DND-41 (cell line): ENCODE measurements around the gene HLCS.
"Not testable (repeated sequence)": the region's sequence is repeated elsewhere in the genome, so short reads cannot be mapped to it uniquely, and the experiment has no call there.

Source experiments
- EZH2 ChIP-seq: IDR thresholded peaks from 3 replicates; pipeline ENCODE4 v1.6.1; 2012; ENCODE audit warnings: borderline replicate concordance, low read depth, mild to moderate bottlenecking, moderate library complexity, low read length, inconsistent platforms; ENCODE audit not compliant: severe bottlenecking
- TF ChIP-seq, protein P1 (sequence below): IDR thresholded peaks from 2 replicates; pipeline ENCODE4 v1.5.1; 2012; ENCODE audit warnings: borderline replicate concordance, low read length, moderate library complexity, mild to moderate bottlenecking; ENCODE audit not compliant: poor library complexity, severe bottlenecking; ENCODE audit errors: extremely low read depth

DNA sequence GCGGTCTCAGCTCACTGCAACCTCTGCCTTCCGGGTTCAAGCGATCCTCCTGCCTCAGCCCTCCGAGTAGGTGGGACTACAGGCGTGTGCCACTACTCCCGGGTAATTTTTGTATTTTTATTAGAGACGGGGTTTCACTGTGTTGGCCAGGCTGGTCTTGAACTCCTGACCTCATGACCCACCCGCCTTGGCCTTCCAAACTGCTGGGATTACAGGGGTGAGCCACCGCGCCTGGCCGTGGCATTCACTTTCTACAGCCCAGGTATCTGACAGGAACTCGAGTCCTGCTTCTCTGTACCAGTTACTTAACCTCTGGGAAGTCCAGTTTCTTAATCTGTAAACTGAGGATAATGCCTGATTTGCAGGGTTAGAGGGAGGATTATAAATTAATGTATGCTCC lies 36.4 kb upstream of the HLCS start:
- not testable (repeated sequence) for TF ChIP-seq EZH2
- TF ChIP-seq, protein P1, sequence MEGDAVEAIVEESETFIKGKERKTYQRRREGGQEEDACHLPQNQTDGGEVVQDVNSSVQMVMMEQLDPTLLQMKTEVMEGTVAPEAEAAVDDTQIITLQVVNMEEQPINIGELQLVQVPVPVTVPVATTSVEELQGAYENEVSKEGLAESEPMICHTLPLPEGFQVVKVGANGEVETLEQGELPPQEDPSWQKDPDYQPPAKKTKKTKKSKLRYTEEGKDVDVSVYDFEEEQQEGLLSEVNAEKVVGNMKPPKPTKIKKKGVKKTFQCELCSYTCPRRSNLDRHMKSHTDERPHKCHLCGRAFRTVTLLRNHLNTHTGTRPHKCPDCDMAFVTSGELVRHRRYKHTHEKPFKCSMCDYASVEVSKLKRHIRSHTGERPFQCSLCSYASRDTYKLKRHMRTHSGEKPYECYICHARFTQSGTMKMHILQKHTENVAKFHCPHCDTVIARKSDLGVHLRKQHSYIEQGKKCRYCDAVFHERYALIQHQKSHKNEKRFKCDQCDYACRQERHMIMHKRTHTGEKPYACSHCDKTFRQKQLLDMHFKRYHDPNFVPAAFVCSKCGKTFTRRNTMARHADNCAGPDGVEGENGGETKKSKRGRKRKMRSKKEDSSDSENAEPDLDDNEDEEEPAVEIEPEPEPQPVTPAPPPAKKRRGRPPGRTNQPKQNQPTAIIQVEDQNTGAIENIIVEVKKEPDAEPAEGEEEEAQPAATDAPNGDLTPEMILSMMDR, result not testable (repeated sequence)
